HG03442 (cell line): ENCODE data around the gene PTPRF.
"Not testable (repeated sequence)": the region's sequence is repeated elsewhere in the genome, so short reads cannot be mapped to it uniquely, and the experiment has no call there.

Experiments
- ATAC-seq: cut with Tn5 transposase; IDR thresholded peaks from one replicate; pipeline ENCODE4 v1.9.1; 2021; ENCODE audit warnings: mild to moderate bottlenecking, moderate library complexity; ENCODE audit not compliant: unreplicated experiment

The PTPRF gene

DNA sequence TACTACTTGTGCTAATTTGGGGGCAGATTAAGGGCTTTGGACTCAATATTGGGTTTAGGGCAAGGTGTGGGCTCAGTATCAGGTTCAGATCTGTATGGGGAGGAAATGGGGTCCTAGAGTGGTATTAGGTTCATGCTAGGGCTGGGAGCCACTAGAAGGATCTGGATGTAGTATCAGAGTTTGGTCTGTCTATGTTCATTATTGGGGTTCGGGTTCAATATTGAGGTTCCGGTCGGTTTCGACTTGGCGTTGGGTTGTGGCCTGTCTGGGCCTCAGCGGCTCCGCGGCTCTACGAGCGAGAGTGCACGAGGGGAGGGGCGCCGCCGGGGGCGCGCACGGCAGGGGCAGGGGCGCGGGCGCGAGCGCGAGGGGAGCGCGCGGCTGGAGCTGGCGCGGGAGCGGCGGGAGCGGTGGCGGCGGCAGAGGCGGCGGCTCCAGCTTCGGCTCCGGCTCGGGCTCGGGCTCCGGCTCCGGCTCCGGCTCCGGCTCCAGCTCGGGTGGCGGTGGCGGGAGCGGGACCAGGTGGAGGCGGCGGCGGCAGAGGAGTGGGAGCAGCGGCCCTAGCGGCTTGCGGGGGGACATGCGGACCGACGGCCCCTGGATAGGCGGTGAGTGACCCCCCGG is at the start of gene PTPRF:
Gene PTPRF, plus strand, starts transcription at position 401 of the 624 bp plus-strand sequence. CDS start 14,193 bp downstream, outside the sequence.
- ATAC-seq = no peak

GRCh38 chr1:43481491-43481890 is 49.2 kb upstream of the PTPRF start:
- no peak for ATAC-seq

- ATAC-seq = no peak
Measured at GRCh38 chr1:43482215-43482614, 48.5 kb upstream of the PTPRF start.

- no peak for ATAC-seq
Measured at GRCh38 chr1:43484367-43484766, 46.3 kb upstream of the PTPRF start.

GRCh38 chr1:43488165-43488564 is 42.5 kb upstream of the PTPRF start:
- ATAC-seq = no peak

DNA sequence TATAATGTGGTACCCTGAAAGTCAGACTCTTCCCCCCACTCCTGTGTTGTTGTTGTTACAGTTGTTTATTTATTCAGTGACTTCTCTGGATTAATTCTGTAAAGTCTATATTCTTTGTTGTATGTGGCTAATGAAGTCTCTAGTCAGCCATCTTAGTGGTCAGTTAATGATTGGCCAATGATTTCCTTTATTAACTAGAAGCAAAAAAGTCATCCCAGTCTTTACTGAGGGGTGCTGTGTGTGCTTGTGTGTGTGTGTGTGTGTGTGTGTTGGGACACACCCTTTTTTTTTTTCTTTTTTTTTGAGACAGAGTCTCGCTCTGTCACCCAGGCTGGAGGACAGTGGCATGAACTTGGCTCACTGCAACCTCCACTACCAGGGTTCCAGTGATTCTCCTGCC is 39.6 kb upstream of the PTPRF start:
- ATAC-seq = no peak

DNA sequence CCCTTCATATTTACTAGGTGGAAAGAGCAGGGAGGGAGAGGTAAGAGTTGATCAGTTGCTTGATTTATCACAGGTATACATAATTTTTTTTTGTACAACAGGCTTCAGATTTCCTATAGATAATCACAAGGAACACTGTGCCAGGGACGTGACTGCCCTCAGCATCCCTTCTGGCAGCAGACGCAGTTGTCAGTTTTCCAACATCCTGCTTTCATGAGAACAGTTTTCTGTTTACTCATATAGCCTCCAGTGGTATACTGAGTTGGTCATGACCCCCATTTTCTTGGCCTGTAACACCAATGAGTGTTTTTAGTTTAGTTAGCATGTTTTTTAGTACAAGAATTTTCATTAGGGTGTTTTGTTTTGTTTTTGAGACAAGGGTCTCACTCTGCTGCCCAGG is 37.9 kb upstream of the PTPRF start:
- no peak for ATAC-seq

DNA sequence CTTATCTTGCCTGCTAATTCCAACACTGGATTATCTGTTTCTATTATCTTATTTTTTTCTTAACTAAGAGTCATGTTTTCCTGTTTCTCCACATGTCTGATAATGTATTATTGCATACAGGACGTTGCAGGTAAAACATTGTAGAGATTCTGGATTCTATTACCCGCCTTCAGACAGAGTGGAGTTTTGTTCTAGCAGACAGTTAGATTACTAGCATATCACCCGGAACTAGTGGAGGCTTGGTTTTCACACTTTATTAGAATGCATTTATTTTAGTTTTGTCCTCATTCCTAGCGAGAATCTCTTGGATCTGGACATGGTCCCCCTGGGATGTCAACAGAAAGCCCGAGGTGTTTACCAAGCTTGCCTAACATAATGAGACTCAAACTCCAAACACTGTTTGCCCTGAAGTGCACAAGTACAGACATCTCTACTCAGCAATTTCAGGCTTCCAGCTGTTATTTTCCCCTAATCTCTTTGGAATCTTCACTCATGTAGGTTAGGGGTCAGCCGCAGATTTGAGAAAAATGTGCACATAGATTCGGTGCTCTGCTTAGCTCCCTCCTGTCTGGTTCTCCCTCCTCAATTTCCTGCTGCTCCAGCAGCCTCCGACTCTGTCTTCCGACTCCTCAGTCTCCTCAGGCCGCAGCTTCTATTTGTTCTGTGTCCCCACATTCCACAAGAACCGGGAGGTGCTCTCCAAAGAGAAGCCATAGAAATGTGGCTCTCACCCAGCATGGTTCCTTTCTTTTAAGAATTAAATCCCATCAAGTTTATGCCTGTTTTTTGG is 36.8 kb upstream of the PTPRF start:
- ATAC-seq = no peak

DNA sequence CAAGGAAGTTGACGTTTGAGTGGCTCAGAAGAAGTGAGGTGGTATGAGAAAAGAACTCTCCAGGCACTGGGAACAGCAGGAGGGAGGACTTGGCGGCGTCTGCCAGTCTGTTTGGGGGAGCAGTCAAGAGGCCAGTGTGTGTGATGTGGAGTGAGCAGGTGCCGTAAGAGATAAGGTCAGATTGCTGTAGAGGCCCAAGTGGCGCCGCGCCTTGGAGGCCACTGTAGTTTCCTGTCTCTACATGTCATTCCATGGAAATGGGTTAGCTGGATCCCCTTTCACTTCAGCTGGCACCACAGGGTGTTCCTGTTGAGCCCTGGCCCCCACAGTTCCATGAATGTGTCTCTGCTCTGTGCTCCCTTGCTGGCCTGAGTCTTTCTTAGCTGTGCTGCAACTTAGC is 35.5 kb upstream of the PTPRF start:
- no peak for ATAC-seq

DNA sequence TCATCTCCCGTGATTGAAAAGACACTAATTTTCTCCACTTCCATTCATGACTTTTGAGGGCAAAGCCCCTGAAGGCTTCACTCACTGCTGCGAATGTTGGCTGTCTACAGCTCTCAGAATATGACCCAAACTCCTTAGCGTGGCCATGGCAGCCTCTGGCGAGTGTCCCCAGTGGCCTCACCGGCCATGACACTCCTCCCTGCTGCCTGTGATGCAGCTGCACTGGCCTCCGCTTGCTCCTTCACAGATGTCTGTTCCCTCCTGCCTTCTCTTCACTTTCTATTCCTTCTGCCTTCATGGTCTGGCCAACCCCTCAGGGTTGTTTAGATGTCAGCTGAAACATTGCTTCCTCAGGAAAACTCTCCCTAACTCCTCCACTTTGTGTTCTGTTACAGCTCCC is 30.8 kb upstream of the PTPRF start:
- ATAC-seq = no peak

- not testable (repeated sequence) for ATAC-seq
Measured at GRCh38 chr1:43501806-43502205, 28.9 kb upstream of the PTPRF start.

DNA sequence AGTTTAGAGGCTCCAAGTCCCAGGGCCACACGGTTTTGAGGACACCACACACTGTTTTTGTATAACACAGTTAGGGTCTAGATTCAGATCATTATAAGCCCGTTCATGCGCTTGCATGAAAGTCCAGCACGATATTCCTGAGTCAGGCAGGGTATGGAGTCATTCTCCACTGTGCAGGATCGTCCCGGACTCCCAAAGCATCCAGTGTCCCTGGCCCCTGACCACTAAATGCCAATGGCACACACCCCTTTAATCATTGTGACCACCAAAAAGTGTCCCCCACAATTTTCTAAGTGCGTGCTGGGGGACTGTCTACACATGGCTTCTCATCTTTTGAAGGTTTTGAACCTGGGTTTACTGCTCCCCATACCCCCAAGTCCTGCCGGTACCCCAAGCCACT is 27.1 kb upstream of the PTPRF start:
- no peak for ATAC-seq

- no peak for ATAC-seq
Measured at GRCh38 chr1:43505077-43505780, 25.5 kb upstream of the PTPRF start.

DNA sequence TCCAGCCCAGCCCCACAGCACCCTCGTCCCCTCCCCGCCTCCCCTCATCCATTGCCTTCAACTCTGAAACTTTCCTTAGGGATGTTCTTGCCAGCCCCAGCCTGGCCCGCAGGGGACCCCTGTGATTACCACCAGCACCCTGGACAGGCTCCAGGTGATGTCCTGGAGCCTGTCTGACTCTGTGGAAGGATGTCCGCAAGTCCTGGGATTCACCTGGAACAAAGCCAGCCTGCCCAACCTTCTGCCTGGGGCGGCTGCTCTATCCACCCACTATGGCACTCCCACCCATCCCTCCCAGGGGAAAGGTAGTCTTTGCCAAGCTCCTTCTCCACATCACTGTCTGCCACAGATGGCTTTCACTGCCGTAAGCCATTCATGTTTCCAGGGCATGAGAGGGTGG is 24.4 kb upstream of the PTPRF start:
- no peak for ATAC-seq

- no peak for ATAC-seq
Measured at GRCh38 chr1:43507296-43508295, 23.1 kb upstream of the PTPRF start.

DNA sequence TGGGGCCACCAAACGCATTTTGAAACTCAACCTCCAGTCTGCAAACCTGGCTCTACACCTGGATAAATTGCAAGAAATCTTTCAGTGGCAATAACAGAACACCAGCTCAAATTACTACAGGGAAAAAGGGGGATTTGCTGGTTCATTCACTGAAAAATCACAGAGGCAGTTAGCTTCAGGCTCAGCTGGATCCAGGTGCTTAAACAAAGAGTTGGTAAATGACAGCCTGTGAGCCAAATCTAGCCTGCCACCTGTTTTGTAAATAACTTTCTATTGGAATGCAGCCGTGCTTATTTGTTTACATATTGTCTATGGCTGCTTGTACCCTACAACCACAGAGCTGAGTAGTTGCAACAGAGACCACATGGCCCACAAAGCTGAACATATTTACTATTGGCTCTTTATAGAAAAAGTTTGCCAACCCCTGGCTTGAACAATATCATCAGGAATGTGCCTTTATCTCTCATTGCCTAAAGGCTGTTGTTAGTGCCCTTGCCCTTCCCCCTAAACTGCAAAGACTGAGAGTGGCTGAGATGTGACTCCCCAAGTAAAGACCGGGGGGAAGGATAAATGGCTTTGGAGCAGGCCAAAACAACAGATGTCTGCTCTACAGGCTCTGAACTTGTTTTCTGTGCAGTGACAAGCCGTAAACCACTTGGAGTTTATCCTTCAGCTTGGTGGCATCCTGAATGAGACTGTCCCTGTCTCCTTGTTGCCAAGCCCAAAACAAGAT is 21.5 kb upstream of the PTPRF start:
- no peak for ATAC-seq

DNA sequence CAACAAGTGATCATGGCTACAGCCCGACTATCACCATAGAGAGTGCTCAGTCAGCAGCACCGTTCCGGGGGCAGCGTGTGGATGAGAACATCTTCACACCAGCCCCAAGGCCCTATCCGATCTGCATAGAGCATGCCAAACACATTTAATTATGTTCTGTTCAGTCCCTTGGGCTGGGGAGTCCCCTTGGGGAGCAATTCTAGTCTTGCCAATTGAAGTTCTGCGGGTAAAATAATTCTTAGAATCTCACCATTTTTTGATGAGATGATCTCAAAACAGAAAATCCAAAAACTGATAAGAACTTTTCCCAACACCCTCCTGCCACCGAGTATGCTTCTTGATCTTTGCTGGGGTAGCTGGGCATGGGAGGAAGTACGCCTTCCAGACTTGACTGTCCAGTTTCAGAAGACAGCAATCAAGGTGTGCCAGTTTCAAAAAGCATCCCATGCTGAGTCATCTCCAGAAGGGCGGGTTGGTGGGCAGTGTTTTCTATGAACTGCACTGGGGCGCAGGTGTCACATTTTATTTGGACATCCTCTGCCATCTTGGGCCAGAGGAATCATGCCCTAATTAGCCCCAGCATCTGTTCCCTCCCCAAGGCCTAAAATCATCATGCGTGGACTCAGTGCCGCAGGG is 20.8 kb upstream of the PTPRF start:
- no peak for ATAC-seq

DNA sequence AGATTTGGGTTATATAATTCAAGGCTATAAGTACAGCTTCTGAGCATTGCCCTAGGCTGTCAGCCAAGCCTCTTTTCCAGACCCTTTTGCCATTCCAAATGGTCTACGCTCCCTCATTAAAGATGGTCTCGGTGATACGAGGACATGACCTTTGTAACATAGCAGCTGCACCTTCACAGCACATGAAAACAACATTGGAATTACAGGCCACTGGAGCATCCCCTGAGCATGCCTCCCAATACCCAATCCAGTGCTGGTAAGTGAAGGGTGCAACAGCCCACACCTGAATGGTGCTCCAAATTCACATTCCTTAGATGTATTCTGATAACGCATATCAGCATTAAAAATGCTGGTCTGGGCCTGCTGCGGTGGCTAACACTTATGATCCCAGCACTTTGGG is 20.1 kb upstream of the PTPRF start:
- no peak for ATAC-seq

DNA sequence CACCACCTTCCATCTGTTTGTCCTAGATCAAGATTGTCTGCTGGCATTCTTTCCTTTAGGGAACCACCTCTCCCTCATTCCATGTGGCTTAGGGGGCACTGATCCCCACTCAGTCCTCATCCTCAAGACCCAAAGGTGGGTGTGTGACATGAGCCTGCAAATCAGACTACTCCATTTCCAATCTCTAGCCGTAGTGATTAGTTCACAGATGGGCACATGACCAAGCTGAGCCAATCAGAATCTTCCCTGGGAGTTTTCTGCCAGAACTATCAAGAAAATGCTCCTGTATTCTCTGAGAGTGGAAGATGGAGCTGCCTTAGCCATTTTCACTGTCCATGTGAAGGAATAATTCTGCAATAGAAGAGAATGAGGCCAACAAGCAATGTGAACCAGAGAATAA is 19.3 kb upstream of the PTPRF start:
- no peak for ATAC-seq

DNA sequence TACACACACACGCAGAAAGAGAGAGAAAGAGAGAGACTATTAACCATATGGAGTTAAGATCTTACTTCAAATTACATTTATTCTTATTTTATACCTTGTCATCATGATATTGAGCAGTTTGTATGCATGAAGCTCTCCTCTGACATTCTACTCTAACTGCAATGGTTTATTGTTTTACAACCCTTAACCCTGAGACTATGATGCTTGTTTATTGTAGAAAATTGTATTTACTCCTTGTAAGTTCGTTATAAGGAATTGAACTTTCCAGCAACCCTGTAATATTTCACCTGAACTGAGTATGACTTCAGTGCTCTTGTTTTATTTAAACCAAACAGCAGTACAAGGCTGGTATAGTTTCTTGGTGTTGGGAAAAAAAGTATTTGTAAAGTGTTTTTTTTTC is 18.6 kb upstream of the PTPRF start:
- no peak for ATAC-seq
